Measurements from ENCODE around the gene SLC27A4.

DNA sequence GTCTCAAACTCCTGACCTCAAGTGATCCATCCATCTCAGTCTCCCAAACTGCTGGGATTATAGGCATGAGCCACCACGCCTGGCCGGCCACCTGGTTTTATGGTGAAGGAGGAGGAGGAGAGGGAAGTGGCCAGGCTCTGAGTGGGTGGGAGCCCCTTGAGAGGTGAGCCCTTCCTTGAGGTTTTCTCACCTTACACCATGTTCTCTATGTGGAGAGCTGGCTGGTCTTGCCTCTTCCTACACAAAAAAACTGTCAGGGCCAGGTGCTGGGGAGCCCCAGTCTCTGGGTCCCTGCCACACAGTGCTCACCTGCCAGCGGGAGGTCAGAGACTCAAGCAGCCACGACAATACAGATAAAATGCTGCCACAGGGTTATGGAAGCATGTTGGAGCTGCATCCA lies 46.2 kb upstream of the SLC27A4 start:
- TF ChIP-seq, protein P1, sequence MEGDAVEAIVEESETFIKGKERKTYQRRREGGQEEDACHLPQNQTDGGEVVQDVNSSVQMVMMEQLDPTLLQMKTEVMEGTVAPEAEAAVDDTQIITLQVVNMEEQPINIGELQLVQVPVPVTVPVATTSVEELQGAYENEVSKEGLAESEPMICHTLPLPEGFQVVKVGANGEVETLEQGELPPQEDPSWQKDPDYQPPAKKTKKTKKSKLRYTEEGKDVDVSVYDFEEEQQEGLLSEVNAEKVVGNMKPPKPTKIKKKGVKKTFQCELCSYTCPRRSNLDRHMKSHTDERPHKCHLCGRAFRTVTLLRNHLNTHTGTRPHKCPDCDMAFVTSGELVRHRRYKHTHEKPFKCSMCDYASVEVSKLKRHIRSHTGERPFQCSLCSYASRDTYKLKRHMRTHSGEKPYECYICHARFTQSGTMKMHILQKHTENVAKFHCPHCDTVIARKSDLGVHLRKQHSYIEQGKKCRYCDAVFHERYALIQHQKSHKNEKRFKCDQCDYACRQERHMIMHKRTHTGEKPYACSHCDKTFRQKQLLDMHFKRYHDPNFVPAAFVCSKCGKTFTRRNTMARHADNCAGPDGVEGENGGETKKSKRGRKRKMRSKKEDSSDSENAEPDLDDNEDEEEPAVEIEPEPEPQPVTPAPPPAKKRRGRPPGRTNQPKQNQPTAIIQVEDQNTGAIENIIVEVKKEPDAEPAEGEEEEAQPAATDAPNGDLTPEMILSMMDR (IDR thresholded peaks at IDR 0.05) = no peak
- TF ChIP-seq POLR2A (IDR thresholded peaks at IDR 0.05) = no peak

Measured in uterus (tissue), 2 donors.